CD4-positive, alpha-beta T cell treated with Interleukin-2 at 100 ng/mL for 4 hours (primary cell): Measurements from ENCODE around the gene GABBR1.
A peak's percentile ranks its signal among the peaks of the same experiment; 100 is the strongest.
"Not testable (repeated sequence)": the region's sequence is repeated elsewhere in the genome, so short reads cannot be mapped to it uniquely, and the experiment has no call there.

Experiments
- DNase-seq: peaks from one replicate; pipeline ENCODE4 v3.0.0-alpha.2; 2020; ENCODE audit warnings: low spot score

Gene GABBR1

DNA sequence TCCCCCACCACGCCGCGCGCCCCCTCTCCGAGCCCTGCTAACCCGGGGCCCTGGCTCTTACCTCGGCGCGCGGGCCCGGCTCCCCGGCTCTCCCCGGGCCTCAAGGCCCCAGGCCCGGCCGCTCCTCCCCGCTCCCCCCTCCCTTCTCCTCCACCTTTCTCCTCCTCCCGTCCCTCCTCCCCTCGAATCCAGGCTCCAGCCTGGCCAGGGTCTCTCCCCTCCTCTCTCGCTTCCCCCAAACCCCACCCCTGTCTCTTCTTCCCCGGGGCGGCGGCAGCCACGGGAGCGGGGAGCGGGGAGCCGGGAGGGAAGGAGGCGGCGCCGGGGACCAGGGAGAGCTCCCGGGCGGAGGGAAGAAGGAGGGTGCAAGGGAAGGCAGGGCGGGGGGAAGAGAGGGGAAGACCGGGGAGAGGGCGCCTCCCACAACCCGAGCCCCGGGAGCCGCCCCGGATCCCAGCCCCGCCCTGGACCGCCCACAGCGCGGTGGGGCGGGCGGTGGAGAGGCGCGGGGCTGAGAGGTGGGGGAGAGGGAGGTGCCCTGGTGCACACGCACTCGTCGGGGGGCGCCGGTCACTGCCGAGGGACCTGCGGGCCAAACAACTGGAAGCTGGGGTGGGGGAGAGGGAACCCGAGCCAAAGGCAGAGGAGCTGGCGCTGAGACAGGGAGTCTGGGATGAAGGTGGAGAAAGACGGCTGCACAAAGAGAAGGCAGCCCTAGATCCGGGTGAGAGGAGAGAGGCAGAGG, at the start of gene GABBR1:
Gene GABBR1, minus strand, starts transcription at position 395 of the 745 bp plus-strand sequence. CDS start 798 bp downstream, outside the sequence.
- peak; percentile 69 for DNase-seq

DNA sequence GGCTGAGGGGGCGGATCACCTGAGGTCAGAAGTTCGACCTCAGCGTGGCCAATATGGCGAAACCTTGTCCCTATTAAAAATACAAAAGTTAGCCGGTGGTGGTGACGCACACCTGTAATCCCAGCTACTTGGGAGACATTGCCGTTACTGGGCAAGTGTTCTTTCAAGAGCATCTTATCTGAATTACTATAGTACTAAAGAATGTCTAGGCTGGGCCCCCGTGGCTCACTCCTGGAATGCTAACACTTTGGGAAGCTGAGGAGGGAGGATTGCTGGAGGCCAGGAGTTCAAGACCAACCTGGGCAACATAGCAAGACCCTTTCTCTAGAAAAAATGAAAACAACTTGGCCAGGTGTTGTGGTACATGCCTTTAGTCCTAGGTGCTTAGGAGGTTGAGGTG, 48.8 kb upstream of the GABBR1 start:
- DNase-seq = no peak

DNA sequence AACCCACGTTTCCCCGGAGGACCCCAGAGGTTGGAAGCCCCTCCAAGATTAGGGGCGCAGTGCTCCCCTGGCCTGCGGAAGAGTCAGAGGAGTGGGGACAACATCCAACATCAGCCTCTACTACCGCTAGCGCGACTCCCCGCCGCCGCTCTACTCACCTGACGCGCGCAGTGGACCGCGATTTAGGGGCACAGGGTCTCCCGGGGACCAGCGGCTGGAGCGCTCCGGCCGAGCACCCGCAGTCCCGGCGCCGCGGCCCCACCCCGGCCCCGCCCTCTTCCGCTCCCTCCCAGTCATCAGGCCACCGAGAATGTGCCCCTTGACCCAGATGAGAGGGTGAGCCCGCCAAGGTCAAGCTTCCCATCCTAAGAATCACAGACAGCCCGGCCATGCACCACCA, 47.9 kb upstream of the GABBR1 start, which contains the start of gene ZFP57:
Gene ZFP57, minus strand, starts transcription at position 249 of the 400 bp plus-strand sequence. CDS start 4,149 bp downstream, outside the sequence.
- no peak for DNase-seq

DNA sequence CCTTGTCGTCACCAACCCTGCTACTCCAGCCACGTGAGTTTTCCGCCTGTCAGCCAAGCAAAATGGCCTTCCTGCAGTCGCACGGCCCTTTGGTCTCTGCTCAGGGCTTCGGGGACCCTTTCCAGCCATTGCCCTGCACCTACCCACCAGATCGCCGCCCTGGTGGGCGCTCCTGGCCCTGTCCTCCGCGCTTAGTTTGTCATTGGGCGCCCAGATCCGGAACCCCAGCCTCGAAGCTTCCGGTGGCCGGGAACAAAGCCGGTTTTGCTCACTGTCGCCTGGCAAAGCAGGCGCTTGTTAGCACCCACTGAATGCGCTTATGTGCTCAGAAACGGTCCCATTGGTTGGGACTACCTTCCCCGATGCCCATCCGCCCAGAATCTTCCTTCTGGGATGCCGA, 47.4 kb upstream of the GABBR1 start:
- no peak for DNase-seq

DNA sequence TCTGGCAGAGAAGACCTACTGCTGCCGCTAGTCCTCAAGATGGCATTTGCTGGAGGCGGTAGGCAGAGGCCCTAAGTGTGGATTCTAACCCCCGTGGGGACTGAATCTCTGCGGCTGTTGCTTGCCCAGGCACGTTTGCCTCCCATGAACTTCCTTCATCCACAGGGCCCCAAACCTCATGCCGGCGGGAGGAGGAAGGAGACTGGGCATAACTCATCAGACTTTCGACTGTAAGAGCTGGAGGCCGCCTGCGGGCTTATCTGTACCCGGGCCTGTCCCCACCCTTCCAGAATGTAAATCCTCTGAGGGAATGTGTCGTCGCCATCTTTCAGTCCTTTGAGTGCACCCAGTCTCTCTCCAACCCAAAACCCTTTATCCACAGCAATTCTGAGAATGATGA, 47.0 kb upstream of the GABBR1 start:
- no peak for DNase-seq

DNA sequence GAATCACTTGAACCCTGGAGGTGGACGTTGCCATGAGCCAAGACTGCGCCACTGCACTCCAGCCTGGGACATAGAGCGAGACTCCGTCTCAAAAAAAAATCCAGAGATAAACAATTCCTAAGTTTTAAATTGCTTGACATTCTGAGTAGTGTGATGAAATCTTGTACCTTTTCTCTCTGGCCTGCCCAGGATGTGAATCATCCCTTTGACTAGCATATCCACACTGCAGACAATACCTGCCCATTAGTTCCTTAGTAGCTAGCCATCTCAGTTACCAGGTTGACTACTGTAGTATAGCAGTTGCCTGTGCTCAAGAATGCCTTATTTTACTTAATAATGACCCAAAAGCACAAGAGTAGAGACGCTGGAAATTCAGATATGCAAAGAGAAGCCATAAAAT, 45.1 kb upstream of the GABBR1 start:
- DNase-seq = no peak

DNA sequence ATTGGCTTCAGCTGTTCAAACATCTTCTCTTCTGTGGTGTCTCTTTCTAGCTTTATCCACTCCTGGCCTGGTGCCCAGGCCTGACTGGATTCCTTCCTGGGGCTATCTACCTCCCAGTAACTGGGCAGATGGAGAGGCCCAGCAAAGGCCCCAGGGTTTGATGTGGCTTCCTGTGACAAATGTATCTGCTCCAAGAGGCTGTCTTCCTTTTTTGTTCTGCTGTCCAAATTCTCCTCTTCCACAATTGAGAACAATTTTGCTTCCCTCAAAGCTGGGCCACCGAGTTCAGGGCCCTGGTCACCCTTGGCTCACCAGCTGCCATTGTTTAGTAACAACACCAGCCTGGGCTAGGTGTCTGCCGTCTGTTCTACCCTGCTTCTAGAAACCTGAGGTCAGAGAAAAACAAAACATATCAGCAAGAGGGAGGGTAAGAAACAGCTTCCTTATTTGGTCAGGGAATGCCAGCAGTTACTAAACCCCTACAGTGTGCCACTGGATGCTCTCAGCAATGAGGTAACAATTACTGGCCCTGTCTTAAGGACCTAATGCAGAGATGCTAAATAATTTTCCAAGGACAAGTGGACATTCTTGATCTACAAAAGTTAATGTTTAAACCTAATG, 44.1 kb upstream of the GABBR1 start:
- DNase-seq = no peak

DNA sequence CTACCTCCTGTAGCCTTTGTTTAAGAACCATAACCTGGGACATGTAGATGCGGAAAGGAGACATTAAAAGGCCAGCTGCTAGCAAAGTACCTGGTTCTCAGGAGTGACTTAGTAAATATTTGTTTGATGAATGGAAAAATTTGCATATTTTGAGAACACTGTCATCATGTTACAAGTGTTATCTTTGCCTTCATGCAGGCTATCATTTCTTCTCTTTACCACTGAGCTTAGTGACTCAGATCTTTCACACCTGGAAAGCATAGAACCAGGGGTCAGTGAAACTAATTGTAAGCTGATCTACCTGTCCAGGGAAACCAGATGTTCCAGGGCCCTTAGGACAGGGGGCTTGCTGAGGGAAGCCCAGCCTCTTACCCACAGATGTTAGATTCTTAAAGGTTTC, 42.6 kb upstream of the GABBR1 start:
- DNase-seq = no peak

DNA sequence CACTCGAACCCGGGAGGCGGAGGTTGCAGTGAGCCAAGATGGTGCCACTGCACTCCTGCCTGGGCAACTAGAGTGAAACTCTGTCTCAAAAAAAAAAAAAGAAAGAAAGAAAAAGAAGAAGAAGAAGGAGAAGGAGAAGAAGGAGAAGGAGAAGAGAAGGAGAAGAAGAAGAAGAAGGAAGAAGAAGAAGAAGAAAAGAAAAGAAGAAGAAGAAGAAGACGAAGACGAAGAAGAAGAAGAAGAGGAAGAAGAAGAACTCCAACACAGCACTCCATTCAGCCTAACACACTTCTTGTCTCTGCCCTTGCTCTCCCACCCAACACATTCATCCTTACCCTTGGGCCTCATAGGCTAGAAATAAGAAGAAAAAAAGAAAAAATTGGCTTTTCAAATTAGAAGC, 41.0 kb upstream of the GABBR1 start:
- no peak for DNase-seq

DNA sequence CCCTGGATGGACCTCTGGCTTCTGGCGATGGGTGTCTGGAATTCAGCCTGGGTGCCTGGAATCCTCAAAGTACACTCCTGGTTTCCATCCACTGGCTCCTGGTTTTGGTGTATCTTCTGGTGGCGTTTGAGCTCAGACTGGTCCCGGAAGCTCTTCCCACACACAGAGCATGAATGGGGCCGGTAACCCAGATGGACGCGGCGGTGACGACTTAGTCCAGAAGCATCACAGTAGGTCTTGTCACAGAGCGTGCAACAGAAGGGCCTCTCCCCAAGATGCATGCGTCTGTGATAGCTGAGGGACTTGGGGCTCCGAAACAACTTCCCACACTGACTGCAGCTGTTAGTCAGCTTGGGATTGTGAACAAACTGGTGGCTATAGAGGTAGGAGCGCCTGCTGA, 40.2 kb upstream of the GABBR1 start:
- DNase-seq = no peak

DNA sequence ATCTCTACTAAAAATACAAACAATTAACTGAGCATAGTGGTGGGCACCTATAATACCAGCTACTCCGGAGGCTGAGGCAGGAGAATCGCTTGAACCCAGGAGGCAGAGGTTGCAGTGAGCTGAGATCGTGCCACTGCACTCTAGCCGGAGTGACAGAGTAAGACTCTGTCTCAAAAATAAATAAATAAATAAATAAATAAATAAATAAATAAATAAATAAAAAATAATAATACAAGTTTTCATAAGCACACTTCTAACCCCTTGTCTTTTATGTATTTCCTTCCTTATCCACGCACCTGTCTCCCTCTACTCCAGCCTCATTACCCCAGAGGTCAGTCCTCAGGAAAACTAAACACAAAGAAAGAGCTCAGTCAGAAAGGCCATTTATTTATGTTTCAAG, 39.1 kb upstream of the GABBR1 start:
- DNase-seq = not testable (repeated sequence)

DNA sequence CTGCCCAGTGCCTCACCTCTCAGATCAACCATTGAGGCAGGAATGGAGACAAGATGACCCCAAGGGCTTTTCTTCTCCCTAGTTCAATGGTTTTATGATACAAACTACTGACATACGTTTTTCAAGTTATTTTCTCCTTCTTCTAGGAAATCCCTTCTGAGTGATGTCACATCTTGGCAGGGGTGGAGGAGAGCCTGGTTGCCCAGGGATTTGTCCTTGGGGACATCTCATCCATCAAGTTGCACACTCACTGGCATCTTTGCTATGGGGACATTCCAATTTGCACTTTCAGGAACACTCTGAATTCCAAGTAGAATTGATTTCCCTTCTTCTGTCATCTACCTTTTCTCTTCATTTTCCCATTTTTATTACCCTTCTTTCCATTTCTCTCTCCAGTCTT, 38.0 kb upstream of the GABBR1 start:
- no peak for DNase-seq

DNA sequence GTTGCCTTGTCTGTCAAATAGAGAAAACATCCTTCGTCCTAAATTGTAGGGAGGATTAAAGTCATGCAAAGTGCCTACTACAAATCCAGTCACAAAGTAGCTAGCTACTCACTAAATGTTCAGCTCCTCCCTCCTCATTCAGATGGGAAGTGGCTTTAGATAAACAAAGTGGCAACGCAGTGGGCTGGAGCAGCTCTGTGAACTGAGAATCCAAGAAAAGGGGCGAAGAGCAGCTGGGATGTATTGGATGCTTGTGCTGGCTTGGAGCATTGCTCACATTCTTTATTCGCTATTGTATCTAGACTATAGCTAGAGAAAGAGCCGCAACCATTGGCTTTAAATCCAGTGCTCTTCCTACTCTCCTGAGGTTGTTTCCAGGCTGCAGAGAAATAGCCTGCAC, 34.2 kb upstream of the GABBR1 start:
- no peak for DNase-seq

DNA sequence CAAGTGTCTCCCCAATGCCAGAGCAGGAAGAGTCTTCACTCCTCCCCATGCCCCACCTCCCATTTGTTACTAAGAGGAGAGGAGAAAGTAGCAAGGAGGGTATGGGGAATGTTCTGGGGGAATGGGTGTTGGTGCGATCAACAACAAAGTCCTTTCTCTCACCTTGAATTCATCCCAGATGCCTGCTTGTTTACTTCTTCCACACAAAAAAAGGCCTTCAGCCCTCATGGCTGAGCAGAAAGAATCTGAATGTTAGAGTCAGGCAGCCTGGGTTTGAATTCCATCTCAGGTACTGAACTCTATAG, 33.8 kb upstream of the GABBR1 start:
- DNase-seq = no peak

DNA sequence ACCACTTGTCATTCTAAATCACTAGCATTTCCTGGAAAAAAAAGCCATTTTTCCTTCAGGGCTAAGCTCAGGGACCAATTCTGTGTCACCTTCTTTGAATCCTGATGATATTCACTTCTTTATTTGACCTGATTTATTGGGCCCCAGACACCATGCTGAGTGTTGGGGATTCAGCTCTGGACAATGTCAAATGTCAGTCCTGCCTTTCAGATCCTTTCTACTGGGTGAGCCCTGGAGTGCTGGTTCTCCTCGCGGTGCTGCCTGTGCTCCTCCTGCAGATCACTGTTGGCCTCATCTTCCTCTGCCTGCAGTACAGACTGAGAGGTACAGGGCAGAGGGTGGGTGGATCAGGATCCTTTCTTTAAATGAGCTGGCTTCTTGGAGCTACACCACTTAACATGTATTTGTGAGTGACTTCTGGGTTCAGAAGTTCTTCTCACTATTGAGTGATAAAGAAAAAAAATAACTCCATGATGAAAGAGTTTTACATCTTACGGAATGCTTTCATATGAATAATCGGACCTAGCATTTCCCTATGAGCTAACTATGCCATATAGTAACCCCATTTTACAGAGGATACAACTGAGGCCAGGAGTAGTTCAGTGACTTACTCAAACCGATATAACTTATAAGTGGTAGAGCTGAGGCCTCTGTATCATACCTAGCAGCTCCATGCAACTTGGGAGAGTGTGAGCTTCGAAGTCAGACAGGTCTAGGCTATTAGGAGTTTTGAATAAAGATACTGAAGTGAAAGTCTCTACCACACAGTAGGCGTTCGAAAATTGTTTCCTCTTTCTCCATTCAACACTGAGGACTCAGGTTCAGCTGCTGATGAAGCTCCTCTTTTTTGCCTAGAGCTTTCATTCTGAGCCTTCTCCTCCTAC, 33.2 kb upstream of the GABBR1 start:
- DNase-seq = no peak

DNA sequence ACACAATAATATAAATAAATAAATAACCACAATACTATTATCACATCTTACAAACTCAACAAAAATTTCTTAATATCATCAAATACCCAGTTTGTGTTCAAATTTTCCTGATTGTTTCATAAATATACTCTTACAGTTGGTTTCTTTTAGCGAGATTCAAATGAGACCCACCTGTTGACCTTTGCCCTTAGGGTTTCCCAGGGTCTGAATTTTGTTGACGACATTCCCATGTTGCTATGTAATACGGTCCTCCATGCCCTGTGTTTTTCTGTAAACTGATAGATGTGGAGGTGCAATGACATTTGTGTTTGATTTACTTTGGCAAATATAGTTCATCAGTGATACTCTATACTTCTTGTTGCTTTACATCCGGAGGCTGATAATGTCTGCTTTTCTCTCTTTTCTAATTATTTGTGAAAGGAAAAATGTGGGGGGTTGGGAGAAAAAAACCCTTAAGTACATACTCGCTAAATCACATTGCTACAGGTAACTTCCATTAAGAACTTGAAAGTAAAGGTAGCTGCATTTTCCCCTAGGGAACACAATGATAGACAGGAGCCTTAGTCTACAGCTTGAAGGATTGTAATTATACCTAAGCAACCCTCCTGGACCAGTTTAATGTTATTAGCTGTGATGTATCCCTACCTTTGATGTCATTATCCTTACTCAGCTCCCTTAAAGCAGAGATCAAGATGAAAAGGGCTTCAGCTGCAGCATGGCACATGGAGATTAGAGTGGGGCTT, 30.5 kb upstream of the GABBR1 start:
- no peak for DNase-seq

DNA sequence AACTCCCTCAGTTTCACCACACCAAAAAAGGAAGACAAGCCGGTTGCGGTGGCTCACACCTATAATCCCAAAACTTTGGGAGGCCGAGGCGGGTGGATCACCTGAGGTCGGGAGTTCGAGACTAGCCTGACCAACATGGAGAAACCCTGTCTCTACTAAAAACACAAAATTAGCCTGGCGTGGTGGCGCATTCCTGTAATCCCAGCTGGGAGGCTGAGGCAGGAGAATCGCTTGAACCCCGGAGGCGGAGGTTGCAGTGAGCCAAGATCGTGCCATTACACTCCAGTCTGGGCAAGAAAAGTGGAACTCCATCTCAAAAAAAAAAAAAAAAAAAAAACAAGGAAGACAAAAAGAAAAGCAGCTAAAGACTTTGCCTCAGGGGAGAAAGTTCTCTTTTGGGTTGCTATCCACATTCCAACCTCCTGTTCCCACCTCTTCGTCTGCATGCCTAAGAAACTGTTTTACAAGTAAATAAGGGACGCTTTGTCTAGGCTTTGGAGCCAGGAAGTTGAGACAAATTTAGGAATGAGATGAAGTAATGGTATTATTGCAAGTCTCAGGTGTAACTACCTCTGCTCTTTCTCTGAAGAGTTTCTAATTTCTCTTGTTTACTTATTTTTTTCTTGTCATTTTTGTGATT, 28.6 kb upstream of the GABBR1 start:
- not testable (repeated sequence) for DNase-seq

DNA sequence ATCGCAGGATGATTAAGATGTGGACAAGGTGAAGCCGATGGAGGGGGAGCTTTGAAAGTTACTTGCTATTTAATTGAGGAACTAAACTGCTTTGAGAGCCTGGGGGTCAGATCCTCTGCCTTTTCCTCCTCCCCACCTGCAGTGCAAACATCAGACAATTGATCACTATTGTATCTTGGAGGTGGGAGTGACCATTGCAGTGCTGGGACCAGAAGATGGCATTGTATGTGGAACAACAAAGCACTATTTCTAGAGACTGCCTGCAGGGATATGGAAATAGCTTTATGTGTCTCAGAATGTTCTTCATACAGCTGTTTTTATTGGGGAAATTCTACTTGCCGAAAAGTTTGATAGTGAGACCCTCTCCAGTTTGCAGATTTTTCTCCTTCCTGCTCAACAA, 28.1 kb upstream of the GABBR1 start:
- no peak for DNase-seq

DNA sequence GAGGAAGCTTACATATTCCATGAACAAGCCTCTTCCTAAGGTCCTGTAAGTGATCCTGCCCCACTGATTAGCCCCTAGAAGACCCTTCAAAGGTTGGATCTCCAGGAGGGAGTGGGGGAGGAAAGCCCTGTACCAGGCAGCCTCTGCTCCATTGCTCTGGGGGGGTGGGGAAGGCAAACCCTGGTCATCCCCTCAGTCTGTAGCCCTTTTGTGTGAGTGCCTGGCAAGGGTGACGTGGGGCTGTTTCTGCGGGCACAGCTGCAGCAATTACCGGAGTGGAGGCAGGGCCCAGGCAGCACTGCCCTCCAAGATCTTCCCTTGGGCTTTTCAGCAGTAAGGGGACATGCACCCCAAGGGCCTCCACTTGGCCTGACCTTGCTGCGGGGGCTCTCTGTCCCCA, 23.8 kb upstream of the GABBR1 start, which contains the start of gene MOG:
Gene MOG, plus strand, starts transcription at position 295 of the 400 bp plus-strand sequence. CDS start 118 bp downstream, outside the sequence.
- DNase-seq = no peak

DNA sequence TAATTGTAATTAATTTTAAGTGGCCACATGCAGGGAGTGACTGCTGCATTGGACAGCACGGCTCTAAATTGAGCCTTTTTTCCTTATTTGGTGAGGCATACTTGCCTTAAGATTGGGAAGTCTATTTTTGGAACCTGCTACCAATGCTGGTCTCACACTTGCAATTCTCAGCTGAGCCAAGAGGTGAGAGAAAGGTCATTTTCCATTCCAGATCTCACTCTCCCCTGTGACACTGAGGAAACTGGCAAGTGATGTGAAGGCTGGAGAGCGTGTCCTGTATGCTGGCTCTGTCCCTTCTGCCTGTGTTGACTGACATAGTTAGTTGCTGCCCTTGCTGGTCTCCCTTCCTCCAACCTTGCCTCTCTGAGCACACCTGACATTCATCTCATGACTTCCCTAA, 23.2 kb upstream of the GABBR1 start:
- DNase-seq = no peak

DNA sequence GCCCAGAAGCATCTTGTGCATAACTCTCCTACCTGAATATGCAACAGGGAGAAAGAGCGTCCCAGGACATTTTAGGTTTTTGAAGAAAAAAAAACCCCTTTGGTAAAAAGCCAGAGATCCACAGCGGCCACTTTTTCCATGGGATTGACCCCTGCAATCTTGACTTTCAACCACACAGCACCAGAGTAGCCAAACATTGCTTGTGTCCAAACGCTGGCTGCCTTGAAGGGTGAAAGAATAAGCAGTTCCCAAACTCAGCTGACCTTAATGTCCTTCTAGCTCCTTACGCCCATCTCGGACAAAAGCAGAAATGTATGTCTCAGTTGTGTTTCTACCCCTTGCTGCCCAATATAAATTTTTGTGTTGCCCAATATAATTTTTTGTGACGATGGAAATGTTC, 22.7 kb upstream of the GABBR1 start:
- no peak for DNase-seq
